Measurements from ENCODE around the gene CFAP52. TPM values are rescaled to one million over a fixed set of nuclear protein-coding genes. Genes with fewer than 3 reads are reported as not detected.

CFAP52 gene
- total and polyA plus RNA-seq, 2 of the 13 experiments (the other 11 are each of a cell fraction or from before 2014, with no cell fraction given): not detected

DNA sequence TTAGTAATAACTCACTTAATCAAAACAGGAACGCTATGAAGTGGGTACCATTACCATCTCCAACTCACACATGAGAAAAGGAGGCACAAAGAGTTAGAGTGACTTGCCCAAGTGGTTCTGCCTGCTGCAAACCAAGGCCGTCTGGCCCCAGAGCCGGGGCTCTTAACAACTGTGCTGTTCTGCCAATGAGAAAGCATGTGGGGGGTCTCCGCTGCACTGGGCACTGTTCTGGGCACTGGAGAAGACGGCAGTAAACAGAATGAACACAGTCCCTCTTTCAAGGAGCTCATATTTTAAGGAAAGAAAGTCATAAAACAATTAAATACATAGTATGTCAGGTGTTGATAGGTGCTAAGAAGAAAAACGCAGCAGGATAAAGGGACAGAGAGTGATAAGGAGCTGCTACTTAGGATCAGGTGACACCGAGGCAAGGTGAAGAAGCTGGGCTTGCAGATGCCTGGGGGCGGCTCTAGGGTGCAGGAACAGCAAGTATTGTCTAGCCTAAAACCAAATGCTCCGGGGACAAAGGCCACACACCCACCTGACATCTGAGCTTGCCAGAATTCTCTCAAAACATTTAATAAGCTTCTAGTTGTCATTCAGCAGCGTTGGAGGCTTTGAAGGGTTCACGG, 7.4 kb upstream of the CFAP52 start:
- no peak overlapping the region for H3K4me3 ChIP-seq (replicated peaks in 1 of 3; ENCODE audit: insufficient read depth in 1 of 3, low read depth in 2 of 3, low read length in 3 of 3)
- no peaks in the 10 kb centered on the region for H3K9me3 ChIP-seq (ENCODE audit: low read length)
- H3K27ac ChIP-seq (ENCODE audit: extremely low read length, insufficient read depth, low read length): no peak overlapping the region
- POLR2A ChIA-PET: no interaction called here
- FAIRE-seq (no peak), DNase-seq (ENCODE audit: low spot score) (no peak), ATAC-seq (no peak)
- H2AFZ ChIP-seq (ENCODE audit: low read length): no peak overlapping the region
- no peaks in the 10 kb centered on the region for H3K79me2 ChIP-seq (ENCODE audit: insufficient read depth, low read length)
- 95% methylated on average over 11 of the region's 11 CpGs for WGBS (ENCODE audit: low lambda C conversion rate)
- BruUV-seq (replicated peaks): no TSS peak
- in situ Hi-C loops (cut with HindIII; ENCODE audit: extremely low pct_ligation_motif_present, low pct_unique_long_range_greater_than_20kb): no loop called here
- TF ChIP-seq, protein P1, sequence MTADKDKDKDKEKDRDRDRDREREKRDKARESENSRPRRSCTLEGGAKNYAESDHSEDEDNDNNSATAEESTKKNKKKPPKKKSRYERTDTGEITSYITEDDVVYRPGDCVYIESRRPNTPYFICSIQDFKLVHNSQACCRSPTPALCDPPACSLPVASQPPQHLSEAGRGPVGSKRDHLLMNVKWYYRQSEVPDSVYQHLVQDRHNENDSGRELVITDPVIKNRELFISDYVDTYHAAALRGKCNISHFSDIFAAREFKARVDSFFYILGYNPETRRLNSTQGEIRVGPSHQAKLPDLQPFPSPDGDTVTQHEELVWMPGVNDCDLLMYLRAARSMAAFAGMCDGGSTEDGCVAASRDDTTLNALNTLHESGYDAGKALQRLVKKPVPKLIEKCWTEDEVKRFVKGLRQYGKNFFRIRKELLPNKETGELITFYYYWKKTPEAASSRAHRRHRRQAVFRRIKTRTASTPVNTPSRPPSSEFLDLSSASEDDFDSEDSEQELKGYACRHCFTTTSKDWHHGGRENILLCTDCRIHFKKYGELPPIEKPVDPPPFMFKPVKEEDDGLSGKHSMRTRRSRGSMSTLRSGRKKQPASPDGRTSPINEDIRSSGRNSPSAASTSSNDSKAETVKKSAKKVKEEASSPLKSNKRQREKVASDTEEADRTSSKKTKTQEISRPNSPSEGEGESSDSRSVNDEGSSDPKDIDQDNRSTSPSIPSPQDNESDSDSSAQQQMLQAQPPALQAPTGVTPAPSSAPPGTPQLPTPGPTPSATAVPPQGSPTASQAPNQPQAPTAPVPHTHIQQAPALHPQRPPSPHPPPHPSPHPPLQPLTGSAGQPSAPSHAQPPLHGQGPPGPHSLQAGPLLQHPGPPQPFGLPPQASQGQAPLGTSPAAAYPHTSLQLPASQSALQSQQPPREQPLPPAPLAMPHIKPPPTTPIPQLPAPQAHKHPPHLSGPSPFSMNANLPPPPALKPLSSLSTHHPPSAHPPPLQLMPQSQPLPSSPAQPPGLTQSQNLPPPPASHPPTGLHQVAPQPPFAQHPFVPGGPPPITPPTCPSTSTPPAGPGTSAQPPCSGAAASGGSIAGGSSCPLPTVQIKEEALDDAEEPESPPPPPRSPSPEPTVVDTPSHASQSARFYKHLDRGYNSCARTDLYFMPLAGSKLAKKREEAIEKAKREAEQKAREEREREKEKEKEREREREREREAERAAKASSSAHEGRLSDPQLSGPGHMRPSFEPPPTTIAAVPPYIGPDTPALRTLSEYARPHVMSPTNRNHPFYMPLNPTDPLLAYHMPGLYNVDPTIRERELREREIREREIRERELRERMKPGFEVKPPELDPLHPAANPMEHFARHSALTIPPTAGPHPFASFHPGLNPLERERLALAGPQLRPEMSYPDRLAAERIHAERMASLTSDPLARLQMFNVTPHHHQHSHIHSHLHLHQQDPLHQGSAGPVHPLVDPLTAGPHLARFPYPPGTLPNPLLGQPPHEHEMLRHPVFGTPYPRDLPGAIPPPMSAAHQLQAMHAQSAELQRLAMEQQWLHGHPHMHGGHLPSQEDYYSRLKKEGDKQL (CRISPR knock-in tag; IDR thresholded peaks at IDR 0.05; ENCODE audit: low read depth): no peak
- TF ChIP-seq ZNF878 (CRISPR knock-in tag; IDR thresholded peaks at IDR 0.05) (no peak), ARNTL (CRISPR knock-in tag; IDR thresholded peaks at IDR 0.05) (no peak)
- CTCF ChIA-PET (ENCODE audit: low intra/inter-chr PET ratio, low total read pairs): no interaction called here
- peaks cover 1 to 6% of the 10 kb centered on the region in 2 experiments; a peak in 2 of 5 replicates for H3K36me3 ChIP-seq (replicated peaks in 1 of 2; ENCODE audit: control insufficient read depth in 1 of 2, insufficient read depth in 2 of 2, low read length in 2 of 2)
- H3K27me3 ChIP-seq (ENCODE audit: control insufficient read depth in 1 of 2, insufficient read depth in 2 of 2, low read length in 2 of 2): no peaks in the 10 kb centered on the region
- no peak overlapping the region for H3K4me2 ChIP-seq (ENCODE audit: low read depth, low read length)
- no peak overlapping the region for H3K9ac ChIP-seq (ENCODE audit: insufficient read depth, low read depth, low read length)
- H4K20me1 ChIP-seq (ENCODE audit: insufficient read depth, low read length): no peaks in the 10 kb centered on the region
- intact Hi-C loops (cut with micrococcal nuclease; ENCODE audit: unreplicated experiment): no loop called here
- peaks cover 4% of the 10 kb centered on the region; the same call in 1 of the 2 replicates for H3K4me1 ChIP-seq (ENCODE audit: insufficient read depth, low read length)
